ENCODE data around the gene SLC26A9.
A peak's percentile ranks its signal among the peaks of the same experiment; 100 is the strongest.

Gene SLC26A9

GRCh38 chr1:205948039-205948438 lies 4.8 kb upstream of the SLC26A9 start:
- ChIA-PET CTCF (interaction anchor here (0.7 to 1.6 kb wide), 3 partner anchors 9 to 29 kb away, joined by 3 to 5 read pairs (median 4); no protein-coding TSS in a partner anchor), POLR2A (no interaction called here)
- TF ChIP-seq ZNF585B (tag by site-specific recombination; IDR thresholded peaks at IDR 0.05) (peak; percentile 66), ZNF692 (tag by site-specific recombination; IDR thresholded peaks at IDR 0.05) (no peak)
- Histone ChIP-seq H3K4me1 (ENCODE audit: control insufficient read depth, insufficient read depth, low read length) (no peaks in the 10 kb centered on the region), H3K36me3 (ENCODE audit: control insufficient read depth in 2 of 2, insufficient read depth in 1 of 2, low read length in 2 of 2) (no peaks in the 10 kb centered on the region), H3K27ac (ENCODE audit: extremely low read depth, low read depth, low read length) (no peak overlapping the region), H3K4me3 (ENCODE audit: low read depth, low read length) (no peak overlapping the region), H3K9me3 (ENCODE audit: control insufficient read depth, insufficient read depth, low read depth, low read length) (no peaks in the 10 kb centered on the region)

GRCh38 chr1:205947024-205947423 lies 3.8 kb upstream of the SLC26A9 start:
- no peaks in the 10 kb centered on the region for H3K9me3 ChIP-seq (ENCODE audit: control insufficient read depth, insufficient read depth, low read depth, low read length)
- CTCF ChIA-PET = interaction anchor here (0.9 to 1.0 kb wide), 3 partner anchors 25 to 30 kb away, joined by 3 to 5 read pairs (median 3); no protein-coding TSS in a partner anchor
- TF ChIP-seq ZXDB (tag by site-specific recombination; IDR thresholded peaks at IDR 0.05) (no peak), ZNF16 (tag by site-specific recombination; IDR thresholded peaks at IDR 0.05; ENCODE audit: low read depth) (no peak), ZFHX2 (tag by site-specific recombination; conservative IDR thresholded peaks at IDR 0.05) (peak; percentile 65), ZNF280D (tag by site-specific recombination; IDR thresholded peaks at IDR 0.05) (no peak), ZNF169 (tag by site-specific recombination; IDR thresholded peaks at IDR 0.05) (no peak), HIC1 (tag by site-specific recombination; IDR thresholded peaks at IDR 0.05) (no peak), ZBTB20 (tag by site-specific recombination; IDR thresholded peaks at IDR 0.05) (no peak), ZNF473 (tag by site-specific recombination; IDR thresholded peaks at IDR 0.05) (no peak), ZBTB11 (tag by site-specific recombination; conservative IDR thresholded peaks at IDR 0.05; ENCODE audit: low read depth) (no peak), WT1 (tag by site-specific recombination; IDR thresholded peaks at IDR 0.05) (no peak), ZNF660 (tag by site-specific recombination; IDR thresholded peaks at IDR 0.05) (no peak), ZNF140 (tag by site-specific recombination; IDR thresholded peaks at IDR 0.05) (no peak), EGR2 (tag by site-specific recombination; IDR thresholded peaks at IDR 0.05; ENCODE audit: low read depth) (peak; percentile 72)
- no peaks in the 10 kb centered on the region for H3K4me1 ChIP-seq (ENCODE audit: control insufficient read depth, insufficient read depth, low read length)
- H3K36me3 ChIP-seq (ENCODE audit: control insufficient read depth in 2 of 2, insufficient read depth in 1 of 2, low read length in 2 of 2) = no peaks in the 10 kb centered on the region
- H3K4me3 ChIP-seq (ENCODE audit: low read depth, low read length) = no peak overlapping the region
- no peak overlapping the region for H3K27ac ChIP-seq (ENCODE audit: extremely low read depth, low read depth, low read length)
- POLR2A ChIA-PET = no interaction called here
